HT1080 (cell line): ENCODE data around the gene HNRNPA0. TPM values are rescaled to one million over a fixed set of nuclear protein-coding genes. Genes with fewer than 3 reads are reported as not detected.

ENCODE experiments used
- DNase-seq: peaks from one replicate; pipeline ENCODE4 v3.0.0-alpha.2; 2015; ENCODE audit warnings: low read depth
- total RNA-seq: library from RNA; depleted of rRNA; stranded (reverse); fragments of >200 nt; shearing (Covaris generic); gene quantifications from 2 replicates; pipeline ENCODE4 v1.2.3, GENCODE V29; 2014

Gene HNRNPA0
- total RNA-seq, 1 experiment from 2014 or later: 21.3 TPM

DNA sequence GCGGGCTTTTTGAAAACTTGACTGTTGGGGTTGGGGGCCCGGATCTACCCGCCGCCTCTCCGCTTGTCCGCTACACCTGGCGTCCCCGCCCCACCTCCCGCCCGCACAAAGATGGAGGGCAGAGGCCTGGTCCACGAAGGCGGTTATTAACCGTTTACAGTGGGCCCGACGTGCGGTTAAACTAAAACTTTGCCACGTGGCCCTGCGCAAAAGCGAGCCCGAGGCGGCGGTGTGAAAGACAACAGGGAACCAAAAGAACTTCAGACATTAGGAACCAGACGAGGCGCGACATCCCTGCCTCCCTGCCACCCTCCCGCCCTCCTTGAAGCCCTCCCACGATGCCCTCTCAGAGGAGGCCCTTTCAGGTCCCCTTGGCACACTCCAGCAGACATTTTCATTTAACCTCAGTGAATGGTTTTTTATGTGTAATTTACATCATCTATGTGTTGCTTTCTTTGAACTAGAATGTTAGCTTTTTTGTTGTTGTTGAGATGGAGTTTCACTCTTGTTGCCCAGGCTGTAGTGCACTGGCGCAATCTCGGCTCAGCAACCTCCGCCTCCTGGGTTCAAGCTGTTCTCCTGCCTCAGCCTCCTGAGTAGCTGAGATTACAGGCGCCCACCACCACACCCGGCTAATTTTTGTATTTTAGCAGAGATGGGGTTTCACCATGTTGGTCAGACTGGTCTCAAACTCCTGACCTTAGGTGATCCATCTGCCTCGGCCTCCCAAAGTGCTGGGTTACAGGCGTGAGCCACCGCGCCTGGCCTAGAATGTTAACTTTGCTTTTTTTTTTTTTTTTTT, 999 bp upstream of the HNRNPA0 start:
- DNase-seq: no peak

- DNase-seq: no peak
These were observed 424 bp downstream of the HNRNPA0 start for GRCh38 chr5:137753691-137754187.

DNA sequence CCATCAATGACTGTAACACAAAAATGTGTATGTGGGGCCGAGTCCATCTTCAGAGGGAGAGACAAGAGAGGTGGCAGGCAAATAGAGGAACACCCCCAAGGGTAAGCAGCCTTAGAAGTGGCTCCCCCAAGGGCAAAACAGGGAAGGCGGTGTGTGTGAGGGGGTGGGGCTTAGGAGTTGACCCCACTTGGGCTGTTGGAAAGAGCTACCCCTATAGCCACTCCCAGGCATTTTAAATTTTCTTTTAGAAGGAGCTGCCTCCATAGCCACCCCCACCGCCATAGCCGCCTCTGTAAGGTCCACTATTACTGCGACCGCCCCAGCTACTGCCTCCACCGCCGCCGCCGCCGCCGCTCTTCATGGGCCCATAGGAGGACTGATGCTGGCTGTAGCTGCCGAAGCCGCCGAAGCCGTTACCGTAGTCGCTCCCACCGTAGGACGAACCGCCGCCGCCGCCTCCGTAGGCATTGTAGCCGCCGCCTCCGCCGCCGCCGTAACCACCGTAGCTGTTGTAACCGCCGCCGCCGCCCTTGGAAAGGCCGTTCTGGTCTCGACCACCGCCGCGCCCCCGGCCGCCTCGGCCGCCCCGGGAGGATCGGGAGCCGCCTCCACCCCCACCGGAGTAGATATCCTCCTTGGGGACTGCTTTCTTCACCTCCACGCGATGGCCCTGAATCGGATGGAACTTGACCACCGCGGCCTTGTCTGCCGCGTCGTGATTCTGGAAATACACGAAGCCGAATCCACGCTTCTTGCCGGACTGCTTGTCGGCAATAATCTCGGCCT, 1.1 kb downstream of the HNRNPA0 start:
- peak; percentile 50 for DNase-seq

DNA sequence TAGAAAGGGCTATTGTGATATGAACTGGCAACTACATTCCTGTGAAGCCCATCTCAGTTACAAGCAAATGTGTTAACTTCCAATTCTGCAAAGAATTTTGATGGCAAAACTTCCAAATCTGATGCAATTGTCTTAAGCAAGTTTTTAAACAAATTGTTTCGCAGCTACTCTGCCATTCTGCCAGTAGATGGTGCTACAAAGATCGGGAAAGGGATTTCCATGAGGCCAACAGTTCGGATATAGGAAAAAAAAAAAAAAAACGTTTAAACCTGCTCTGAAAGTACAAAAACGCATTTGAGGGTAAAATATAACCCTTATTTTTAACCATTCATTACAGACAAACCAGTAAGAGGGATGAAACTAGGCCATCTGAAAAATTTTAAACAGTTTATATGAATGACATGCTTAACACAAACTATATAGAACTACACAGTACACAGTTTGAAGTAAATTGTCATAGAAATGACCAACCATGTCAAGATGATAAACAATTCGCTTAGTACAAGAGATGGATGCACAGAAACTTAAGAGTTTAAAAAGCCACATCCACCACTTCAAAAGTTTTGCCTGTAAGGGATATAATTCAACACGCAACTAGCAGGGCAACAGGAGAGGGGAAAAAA, 2.2 kb downstream of the HNRNPA0 start:
- DNase-seq: peak; percentile 59

DNA sequence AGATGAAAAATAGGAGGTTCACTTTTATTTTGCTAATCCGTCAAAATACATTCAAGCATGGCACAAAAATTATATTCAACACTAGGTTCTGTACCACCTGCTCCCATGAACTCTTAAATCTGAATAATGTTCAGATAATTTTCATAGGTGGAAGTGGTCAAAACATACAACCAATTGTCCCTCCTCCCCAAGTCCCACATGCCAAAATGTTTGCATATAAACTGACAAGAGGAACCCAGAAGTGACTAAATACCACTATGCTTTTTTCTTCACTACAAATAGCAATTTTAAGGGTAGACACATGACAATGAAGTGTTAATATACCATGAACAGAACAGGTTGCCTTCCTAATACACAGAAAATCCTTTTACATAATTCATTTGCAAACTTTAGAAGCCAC, 3.7 kb downstream of the HNRNPA0 start:
- DNase-seq: no peak

DNA sequence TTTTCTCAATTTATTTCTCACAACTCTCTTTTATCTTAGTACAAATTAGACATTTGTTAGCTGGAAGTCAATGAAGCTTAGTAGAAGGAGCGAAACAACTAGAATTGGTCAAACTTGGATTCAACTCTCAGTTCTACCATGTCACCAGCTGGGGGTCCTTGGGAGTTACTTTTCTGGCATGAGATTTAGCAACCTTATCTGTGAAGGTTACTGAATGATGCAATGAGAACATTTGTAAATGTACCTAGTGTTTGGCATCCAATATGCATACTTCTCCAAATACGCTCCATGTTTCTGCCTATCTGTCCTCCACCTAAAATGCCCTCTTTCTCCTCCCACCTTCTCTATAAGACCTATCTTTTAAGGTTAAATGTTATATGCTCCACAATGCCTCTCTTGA, 6.3 kb downstream of the HNRNPA0 start:
- no peak for DNase-seq

GRCh38 chr5:137743031-137743640, 11.0 kb downstream of the HNRNPA0 start:
- DNase-seq: peak; percentile 66

- no peak for DNase-seq
These were observed 12.4 kb downstream of the HNRNPA0 start for GRCh38 chr5:137741718-137742117.

- DNase-seq: no peak
These were observed 14.4 kb downstream of the HNRNPA0 start for GRCh38 chr5:137739737-137740136.

GRCh38 chr5:137738947-137739346, 15.2 kb downstream of the HNRNPA0 start:
- no peak for DNase-seq

DNA sequence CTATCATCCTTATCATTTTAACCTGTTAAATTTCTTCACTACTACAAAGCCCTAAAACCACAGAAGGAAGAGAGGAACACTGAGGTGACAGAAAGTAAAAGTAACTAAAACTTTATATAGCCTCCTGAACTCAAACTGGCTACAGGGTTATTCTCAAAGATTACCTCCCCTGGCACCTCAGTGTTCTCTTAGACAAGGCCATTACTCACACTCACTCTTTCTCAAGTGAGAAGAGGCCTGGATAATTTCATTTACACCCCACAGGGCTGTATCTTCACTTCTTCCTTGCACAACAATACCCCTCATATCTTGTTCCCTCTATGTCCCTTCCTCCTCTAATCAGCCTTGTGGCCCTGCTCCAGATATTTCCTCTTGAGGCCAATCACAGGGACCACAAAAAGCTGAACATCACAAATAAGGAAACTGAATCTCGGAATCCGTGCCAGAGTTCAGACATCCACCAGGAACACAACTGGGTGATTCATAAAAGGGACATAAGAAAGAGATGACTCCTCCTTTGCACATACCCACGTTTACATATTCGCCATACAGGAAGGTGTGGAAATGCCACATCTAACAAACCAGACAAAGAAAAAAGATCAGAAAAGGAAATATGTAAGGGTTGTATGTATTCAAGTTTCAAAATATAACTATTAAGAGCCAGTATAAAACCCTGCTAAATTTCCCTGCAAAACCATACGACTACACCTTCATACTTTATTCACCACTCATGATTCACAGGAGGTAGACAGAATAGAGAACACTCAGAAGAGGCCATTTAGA, 16.6 kb downstream of the HNRNPA0 start:
- peak; percentile 77 for DNase-seq

GRCh38 chr5:137736496-137736895, 17.7 kb downstream of the HNRNPA0 start:
- DNase-seq: no peak

GRCh38 chr5:137735555-137736284, 18.4 kb downstream of the HNRNPA0 start, which contains the start of gene KLHL3:
Gene KLHL3, minus strand, starts transcription at chr5:137736089. Its CDS starts 443 bp downstream, at chr5:137735646.
- no peak for DNase-seq

DNA sequence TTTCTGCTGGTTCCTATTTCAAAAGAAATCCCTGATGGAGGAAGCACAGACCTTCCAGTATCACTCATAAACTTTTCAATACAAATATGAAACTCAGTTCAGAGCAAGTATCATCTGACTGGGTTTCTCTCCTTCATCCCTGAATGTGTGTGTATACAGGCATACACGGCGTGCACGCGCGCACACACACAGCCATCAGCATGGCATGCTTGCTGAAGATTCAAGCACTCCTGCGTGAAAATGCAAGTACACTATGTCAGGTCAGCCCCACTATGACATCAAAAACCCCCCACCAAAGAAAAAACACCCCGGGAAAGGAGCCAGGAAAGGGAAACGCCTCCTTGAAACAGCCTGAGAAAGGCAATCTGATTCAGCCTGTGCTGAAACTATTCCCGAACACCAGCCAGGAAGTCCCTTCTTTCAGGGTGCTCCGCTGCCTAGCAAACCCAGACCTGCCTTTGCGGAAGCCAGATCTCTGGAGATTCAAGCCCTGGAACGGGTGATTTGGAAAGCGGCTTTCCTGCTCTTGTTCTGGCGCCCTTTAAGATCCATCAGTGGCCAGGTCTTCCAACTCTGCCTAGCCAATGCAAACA, 19.1 kb downstream of the HNRNPA0 start:
- no peak for DNase-seq

DNA sequence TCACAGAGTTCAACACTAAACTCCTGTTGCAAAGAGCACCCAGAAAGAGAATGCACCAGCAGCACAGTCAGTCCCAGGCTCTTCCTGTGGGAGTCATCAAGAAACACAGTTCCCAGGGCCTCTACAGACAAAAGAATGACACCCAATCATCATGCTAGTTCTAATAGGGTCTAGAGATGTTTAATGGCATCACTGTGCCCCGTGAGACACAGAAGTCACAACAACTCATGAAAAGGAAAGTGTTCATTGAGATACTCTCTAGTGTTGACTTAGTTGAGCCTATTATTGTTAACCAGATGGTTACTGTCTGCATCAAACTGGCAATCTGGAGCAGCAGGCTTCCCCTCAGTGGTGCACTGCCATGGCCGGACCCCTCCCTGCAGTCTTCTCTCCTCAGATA, 19.8 kb downstream of the HNRNPA0 start:
- no peak for DNase-seq

GRCh38 chr5:137733922-137734321, 20.2 kb downstream of the HNRNPA0 start:
- no peak for DNase-seq

GRCh38 chr5:137733006-137733405, 21.2 kb downstream of the HNRNPA0 start:
- no peak for DNase-seq

GRCh38 chr5:137731176-137731575, 23.0 kb downstream of the HNRNPA0 start:
- no peak for DNase-seq

GRCh38 chr5:137730336-137730735, 23.8 kb downstream of the HNRNPA0 start:
- peak; percentile 44 for DNase-seq

GRCh38 chr5:137728048-137728447, 26.1 kb downstream of the HNRNPA0 start:
- no peak for DNase-seq
